Stimulated activated CD4-positive, alpha-beta T cell treated with anti-CD3 and anti-CD28 coated beads, TNF-alpha, amount 100 ng/mL, for 48 hours (primary cell): ENCODE results near the gene WFDC8.

Experiments
- DNase-seq, 3 donors: peaks; one replicate each; pipeline ENCODE4 v3.0.0-alpha.2; 2020; ENCODE audit warnings: low read depth in 3 of 3

The WFDC8 gene

GRCh38 chr20:45548410-45548809 is 30.7 kb downstream of the WFDC8 start:
- DNase-seq = no peak

DNA sequence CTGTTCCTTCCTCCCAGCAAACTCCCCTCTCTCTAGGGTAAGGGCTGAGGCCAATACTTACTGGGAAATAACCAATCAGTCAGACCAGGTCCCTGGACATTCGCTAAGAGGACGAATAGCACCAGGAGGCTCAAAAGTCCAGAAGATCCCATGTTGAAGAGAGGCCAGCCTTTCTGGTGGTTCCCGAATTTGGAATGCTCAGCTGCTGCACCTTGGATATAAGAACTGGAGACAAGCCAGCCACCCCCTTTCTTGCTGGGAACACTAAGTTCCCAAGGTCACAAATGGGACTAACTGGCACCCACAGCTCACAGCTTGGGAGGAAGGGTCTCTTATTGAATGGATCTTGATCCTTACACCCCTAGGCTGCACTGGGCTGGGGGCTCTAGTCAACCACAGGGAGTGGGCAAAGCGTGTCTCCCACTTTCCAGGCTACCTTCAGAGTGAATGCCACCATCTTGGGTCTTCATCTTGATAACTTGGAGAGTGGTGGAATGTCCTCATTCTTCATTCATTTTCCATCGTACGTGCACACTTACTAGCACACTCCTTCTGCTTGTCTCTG is 31.8 kb downstream of the WFDC8 start, which contains the start of gene EPPIN:
TSS of gene EPPIN (minus strand) at position 196 of the 565 bp plus-strand sequence. CDS start at position 152, 44 bp downstream.
- DNase-seq = no peak

DNA sequence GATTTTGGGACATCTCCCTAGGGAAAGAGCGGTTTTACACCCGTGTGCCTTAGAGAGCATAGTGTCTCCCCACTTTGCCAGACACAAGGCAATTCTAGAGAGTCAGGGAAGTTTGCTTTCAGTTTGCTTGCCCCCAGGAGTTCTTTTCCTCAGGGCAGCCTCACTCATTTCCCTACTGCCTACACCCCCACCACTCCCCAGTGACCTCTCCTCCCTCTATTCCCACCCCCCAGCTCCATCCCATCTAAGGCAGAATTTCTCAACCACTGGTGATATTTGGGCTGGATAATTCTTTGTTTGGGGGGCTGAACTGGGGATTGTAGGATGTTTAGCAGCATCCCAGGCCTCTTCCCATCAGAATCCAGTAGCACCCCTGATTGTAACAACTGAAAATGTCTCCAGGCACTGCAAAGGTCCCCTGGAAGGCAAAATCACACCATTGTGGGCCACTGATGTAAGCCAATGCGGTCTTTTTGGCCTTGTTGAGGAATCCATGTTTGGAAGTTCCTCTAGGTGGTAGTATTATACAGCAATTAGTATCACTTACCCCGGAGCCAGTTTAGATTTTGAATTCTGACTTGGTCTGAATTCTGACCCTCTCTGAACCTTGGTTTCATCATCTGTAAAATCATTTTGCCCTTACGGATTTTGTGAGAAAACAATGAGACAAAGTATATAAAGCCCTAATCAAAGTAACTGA is 33.2 kb downstream of the WFDC8 start:
- no peak for DNase-seq

- no peak for DNase-seq
These were observed 33.7 kb downstream of the WFDC8 start for GRCh38 chr20:45545351-45545750.

DNA sequence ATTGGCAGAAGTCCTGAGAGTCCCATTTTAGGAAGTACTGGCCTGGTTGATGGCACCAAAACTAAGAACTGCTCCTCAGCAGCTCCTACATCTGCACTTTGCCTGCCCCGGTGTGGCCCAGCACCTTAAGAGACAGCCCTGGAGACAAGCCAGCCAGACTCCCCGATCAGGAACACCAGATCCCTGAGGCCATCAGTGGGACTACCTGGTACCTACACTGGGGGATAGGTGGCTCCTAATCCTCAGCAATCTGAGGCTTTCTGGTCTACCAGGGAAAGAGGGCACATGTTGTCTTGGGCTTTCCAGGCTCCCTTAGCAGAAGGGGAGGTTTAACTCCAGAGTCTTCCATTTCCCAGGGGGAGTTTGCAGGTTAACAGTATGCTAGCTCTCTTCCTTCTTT is 39.7 kb downstream of the WFDC8 start, which contains the start of gene WFDC6:
TSS of gene WFDC6 (minus strand) at position 101 of the 400 bp plus-strand sequence. CDS start at position 26, 75 bp downstream.
- no peak for DNase-seq

DNA sequence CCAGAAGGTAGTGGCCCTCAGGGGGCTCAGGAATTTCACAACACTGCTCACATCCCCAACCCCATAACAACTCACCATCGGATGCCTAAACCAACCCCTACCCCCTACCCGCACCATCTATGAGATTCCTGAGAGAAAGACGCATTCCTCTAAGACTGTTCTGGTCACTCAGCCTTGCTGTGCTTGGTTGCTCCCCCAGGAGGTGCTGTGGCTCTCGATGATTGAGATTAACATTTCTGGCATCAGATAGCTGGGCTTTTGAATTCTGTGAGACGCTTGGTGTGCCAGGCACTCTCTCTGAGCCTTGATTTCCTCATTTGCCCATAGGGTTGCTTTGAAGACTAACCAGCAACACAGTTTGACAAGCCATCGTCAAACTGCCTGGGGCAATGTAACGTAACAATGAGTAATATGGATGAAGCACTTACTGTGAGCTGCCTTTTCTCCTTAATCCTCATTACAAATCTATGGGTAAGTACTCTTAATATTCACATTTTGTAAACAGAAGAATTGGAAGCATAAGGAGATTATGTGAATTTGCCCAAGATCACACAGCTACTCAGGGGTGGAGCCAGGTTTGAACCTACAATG is 40.8 kb downstream of the WFDC8 start:
- DNase-seq = no peak

GRCh38 chr20:45527294-45527693 is 51.8 kb downstream of the WFDC8 start:
- DNase-seq = no peak

DNA sequence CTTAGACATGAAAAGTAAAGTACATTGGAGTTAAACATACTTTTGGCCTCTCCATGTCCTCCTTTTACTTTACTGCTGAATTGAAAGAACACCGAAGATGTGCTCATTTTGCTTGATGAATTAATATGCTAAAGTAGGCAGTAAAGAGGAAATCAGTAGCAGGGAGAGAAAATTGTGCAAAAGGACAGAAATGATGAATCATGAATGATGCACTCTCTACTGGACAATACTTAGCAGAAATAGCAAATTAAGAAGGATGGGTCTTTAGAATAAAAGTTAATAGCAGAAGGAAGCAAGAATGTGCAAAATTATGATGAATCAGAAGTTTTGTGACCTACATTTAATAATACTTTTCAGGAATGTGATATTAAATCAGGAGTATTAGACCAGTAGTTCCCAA is 55.3 kb downstream of the WFDC8 start:
- no peak for DNase-seq

DNA sequence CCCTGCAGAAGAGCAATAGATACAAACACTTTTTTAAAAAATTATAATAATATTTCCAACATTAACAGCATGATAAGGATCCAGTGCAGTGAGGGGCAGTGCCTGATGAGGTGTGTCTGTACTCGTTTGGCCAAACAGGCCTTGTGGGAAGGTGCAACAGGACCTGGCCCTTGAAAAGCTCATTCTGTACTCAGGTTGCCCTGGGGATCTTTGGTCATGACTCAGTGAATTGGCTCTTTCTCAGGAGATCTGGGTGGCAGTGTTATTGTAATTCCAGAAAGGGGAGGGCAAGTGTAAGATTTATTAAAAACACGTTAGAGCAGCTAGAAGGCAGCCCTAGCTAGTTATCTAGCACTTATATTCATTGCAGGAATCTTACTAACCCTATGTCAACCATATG is 60.8 kb downstream of the WFDC8 start:
- DNase-seq = no peak

GRCh38 chr20:45515147-45515913 is 63.8 kb downstream of the WFDC8 start, which contains the start of gene SPINT3:
TSS of gene SPINT3 (minus strand) at chr20:45515622. CDS start at chr20:45515608, 14 bp downstream.
- DNase-seq = no peak

- DNase-seq = no peak
These were observed 68.7 kb downstream of the WFDC8 start for GRCh38 chr20:45510242-45510862.

GRCh38 chr20:45509091-45509490 is 70.0 kb downstream of the WFDC8 start:
- no peak for DNase-seq

GRCh38 chr20:45508068-45508886 is 70.8 kb downstream of the WFDC8 start:
- DNase-seq = no peak

DNA sequence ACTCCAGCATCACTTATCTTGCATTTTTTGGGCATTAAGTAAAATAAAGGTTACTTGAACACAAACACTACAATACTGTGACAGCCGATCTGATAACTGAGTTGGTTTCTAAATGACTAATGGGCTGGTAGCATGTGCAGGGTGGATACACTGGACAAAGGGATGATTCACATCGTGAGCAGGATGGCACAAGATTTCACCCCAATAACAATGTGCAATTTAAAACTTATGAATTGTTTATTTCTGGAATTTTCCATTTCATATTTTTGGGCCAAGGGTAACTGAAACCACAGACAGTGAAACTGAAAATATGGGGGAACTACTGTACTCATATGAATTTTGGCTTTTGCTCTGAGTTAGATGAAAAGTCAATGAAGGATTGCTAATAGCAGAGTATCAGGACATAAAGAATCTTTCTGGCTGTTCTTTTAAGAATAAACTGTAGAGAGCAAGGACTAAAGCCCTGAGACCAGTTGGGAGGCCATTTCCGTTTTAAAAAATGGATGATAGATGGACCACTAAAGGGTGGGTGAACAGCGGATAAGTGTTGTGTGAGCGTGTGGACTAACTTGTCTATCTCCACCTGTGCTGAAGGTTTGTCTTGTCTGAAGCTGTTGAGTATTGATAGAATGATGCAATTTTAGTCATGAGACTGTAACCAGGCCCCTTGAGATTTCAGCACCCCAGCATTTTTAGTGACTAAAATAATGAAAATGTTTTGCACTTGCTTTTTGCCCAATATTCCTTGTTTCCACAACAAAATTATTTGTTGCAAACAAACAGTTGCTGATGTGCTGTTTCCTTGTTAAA is 71.9 kb downstream of the WFDC8 start:
- DNase-seq = no peak

- no peak for DNase-seq
These were observed 72.7 kb downstream of the WFDC8 start for GRCh38 chr20:45506398-45506797.

DNA sequence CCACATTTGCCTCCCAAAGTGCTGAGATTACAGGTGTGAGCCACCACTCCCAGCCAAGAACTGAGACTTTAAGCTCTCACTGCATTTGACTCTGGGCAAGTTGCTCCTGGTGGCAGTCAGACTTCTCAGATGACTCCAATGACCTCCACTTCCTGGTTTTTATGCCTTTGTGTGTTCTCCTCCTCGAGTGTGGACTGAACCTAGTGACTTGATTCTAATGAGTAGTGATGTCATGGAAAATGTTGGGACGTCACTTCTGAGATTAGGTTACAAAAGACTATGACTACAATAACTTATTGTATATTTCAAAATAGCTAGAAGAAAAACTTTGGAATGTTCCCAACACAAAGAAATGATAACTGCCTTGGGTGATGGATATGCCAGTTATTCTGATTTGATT is 75.7 kb downstream of the WFDC8 start:
- no peak for DNase-seq

GRCh38 chr20:45502561-45502960 is 76.5 kb downstream of the WFDC8 start:
- no peak for DNase-seq
